Effector memory CD4-positive, alpha-beta T cell (primary cell): ENCODE measurements around the gene JAZF1.

ENCODE experiments used
- DNase-seq, 3 donors: peaks; one replicate each; pipeline ENCODE4 v3.0.0-alpha.2; 2020
- H3K27ac ChIP-seq: 2 replicates; pipeline ENCODE4 v1.7.0; 2013; ENCODE audit warnings: mild to moderate bottlenecking, low read length, moderate library complexity; ENCODE audit not compliant: insufficient read depth, poor library complexity, severe bottlenecking
- H3K27me3 ChIP-seq: replicated peaks from 2 replicates; pipeline ENCODE4 v1.7.0; 2013; ENCODE audit warnings: mild to moderate bottlenecking, low read length; ENCODE audit not compliant: insufficient read depth, control insufficient read depth, poor library complexity, severe bottlenecking
- H3K36me3 ChIP-seq: 2 replicates; pipeline ENCODE4 v1.7.0; 2013; ENCODE audit warnings: mild to moderate bottlenecking, low read length, moderate library complexity; ENCODE audit not compliant: control insufficient read depth, insufficient read depth
- H3K4me1 ChIP-seq: 2 replicates; pipeline ENCODE4 v1.7.0; 2013; ENCODE audit warnings: low read length, mild to moderate bottlenecking; ENCODE audit not compliant: control insufficient read depth, insufficient read depth, poor library complexity, severe bottlenecking
- H3K4me3 ChIP-seq: 2 replicates; pipeline ENCODE4 v1.7.0; 2013; ENCODE audit warnings: low read length, low read depth, mild to moderate bottlenecking; ENCODE audit not compliant: insufficient read depth, poor library complexity, severe bottlenecking
- H3K9me3 ChIP-seq: 2 replicates; pipeline ENCODE4 v1.7.0; 2013; ENCODE audit warnings: mild to moderate bottlenecking, low read length, moderate library complexity; ENCODE audit not compliant: control insufficient read depth

JAZF1 gene

DNA sequence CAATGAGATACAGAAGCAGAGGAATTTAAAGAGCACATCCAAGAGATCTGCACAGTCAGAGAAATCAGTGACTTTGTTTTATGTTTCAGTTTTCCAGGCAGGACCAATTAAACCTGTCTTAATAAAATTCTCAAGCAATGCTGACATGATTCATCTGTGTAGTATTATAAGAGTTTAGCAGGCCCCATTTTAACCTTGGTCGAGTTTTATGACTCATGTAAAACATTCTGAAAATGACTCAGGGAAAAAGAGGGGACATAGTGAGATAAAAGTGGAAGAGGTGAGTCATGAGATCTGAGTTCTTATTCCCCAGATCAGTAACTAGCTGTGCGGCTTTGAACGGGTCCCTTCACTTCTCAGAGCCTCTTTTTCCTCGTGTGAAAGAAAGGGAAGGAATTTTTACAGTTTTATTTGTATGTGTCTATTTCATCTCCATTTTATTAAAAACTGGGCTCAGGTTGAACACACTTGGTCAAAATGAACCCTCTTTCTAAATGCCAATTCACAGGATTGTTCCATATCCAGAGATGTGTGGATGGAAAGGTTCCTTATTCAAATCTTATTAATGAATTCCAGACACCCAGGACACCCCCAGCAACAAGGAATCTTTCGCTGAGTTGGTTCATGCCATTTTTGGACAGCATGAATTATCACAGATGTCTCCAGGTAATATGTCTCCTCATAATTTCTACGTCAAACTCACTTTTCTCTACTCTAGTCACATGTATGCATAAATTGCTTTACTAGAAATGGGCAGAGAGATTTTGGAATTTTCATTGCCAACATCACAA, 143.2 kb downstream of the JAZF1 start:
- Histone ChIP-seq H3K4me1 (no peaks in the 10 kb centered on the region), H3K36me3 (no peaks in the 10 kb centered on the region), H3K9me3 (no peaks in the 10 kb centered on the region), H3K4me3 (no peak overlapping the region), H3K27ac (no peak overlapping the region), H3K27me3 (no peaks in the 10 kb centered on the region)
- no peak for DNase-seq

DNA sequence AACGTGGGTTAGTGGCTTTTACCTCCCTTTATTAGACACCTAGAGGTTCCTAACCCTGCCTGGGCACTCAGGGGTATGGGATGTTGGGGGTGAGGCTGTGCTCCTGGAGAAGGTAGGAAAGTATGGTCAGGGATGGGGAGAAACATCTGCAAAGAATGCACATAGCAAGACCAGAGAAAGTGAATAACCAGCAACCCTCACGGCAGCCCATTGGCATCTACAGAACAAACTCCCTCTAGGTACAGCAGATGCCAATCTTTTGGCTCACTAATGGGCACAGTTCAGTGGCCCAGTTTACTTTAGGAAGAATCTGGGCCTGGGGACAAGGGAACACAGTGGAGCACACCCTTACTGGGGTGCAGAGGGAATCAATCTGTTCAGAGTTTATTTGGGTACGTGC, 143.9 kb downstream of the JAZF1 start:
- H3K4me1 ChIP-seq: no peaks in the 10 kb centered on the region
- H3K27ac ChIP-seq: no peak overlapping the region
- H3K4me3 ChIP-seq: no peak overlapping the region

GRCh38 chr7:28033386-28033785, 147.2 kb downstream of the JAZF1 start:
- no peaks in the 10 kb centered on the region for H3K27me3 ChIP-seq
- H3K27ac ChIP-seq: no peak overlapping the region
- no peak overlapping the region for H3K4me3 ChIP-seq
- H3K4me1 ChIP-seq: no peaks in the 10 kb centered on the region
- H3K9me3 ChIP-seq: no peaks in the 10 kb centered on the region
- H3K36me3 ChIP-seq: no peaks in the 10 kb centered on the region
- no peak for DNase-seq

More for the DNA sequence above, 143.9 kb downstream of the JAZF1 start:
- DNase-seq: no peak
- no peaks in the 10 kb centered on the region for H3K9me3 ChIP-seq
- H3K36me3 ChIP-seq: no peaks in the 10 kb centered on the region
- H3K27me3 ChIP-seq: no peaks in the 10 kb centered on the region

DNA sequence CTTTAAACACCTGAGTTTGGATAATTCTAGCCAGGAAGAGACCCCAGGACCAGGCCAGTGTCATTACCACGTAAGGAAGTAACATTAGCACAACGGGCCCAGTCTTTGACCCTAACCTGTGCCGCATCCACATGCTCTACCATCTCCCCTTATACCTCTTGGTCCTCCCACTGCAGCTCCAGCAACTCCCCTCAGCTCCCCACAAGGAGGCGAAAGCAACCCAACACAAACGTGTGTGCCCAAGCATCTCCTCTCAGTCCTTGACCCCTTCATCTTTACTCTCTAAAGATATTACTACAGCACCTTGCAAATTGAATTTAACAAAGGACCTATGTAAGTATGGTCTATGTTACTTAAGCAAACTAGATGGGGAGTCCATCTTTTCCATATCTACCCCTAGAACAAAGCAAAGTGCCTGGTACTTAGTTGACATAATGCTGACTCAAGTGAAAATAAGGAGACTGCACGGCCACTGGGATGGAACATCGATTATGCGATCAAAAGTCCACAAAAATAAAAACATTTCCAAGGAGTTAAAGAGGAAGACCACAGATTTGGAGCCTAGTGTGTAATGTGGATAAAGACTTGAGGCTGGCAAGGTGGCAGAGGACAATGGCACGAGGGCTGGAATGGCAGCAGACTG, 147.7 kb downstream of the JAZF1 start:
- H3K4me3 ChIP-seq: no peak overlapping the region
- no peak for DNase-seq
- H3K27ac ChIP-seq: no peak overlapping the region
- H3K27me3 ChIP-seq: no peaks in the 10 kb centered on the region
- H3K4me1 ChIP-seq: no peaks in the 10 kb centered on the region
- no peaks in the 10 kb centered on the region for H3K9me3 ChIP-seq
- H3K36me3 ChIP-seq: no peaks in the 10 kb centered on the region

DNA sequence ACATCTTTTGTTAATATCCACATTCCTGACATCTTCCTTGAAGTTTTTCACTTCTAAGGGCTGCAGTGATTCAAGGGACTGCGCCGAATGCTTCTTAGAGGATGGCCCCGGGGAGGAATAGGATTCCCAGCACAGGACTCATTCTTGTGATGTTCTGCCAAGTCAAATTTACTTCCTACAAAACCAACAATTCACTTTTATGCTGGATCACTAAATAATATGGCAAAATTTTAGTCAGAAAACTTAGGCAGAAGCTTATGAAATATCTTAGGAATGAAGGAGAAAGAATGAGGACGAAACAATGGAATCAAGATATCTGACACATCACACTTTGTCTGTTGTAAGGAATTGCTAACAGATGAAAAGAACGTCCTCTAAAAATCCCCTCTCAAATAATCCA, 151.5 kb downstream of the JAZF1 start:
- H3K27ac ChIP-seq: no peak overlapping the region
- H3K9me3 ChIP-seq: no peaks in the 10 kb centered on the region
- H3K4me3 ChIP-seq: no peak overlapping the region
- H3K27me3 ChIP-seq: no peaks in the 10 kb centered on the region
- H3K4me1 ChIP-seq: no peaks in the 10 kb centered on the region
- no peaks in the 10 kb centered on the region for H3K36me3 ChIP-seq
- DNase-seq: no peak

- Histone ChIP-seq H3K4me1 (no peaks in the 10 kb centered on the region), H3K9me3 (no peaks in the 10 kb centered on the region), H3K27ac (no peak overlapping the region), H3K27me3 (no peaks in the 10 kb centered on the region), H3K4me3 (no peak overlapping the region), H3K36me3 (no peaks in the 10 kb centered on the region)
- no peak for DNase-seq
Observed at GRCh38 chr7:28028471-28028870, 152.1 kb downstream of the JAZF1 start.

DNA sequence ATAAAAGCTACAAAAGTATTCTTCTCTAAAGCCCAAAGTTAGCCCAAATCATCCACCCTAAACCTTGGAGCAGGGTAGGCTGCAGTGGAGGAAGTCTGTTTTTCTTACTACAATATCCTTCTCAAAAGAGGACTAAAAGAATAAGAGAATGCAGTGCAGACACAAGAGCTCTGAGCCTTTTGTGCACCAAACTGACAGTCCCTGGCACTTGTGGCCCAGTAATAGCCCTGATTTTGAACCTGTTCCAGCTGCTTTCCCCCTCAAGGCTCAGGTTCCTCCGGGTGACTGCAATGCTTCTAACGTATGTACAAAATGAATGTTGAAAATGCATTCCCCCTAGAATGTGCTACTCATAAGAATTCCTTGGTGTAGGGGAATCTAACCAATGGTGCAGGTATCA, 154.4 kb downstream of the JAZF1 start:
- no peaks in the 10 kb centered on the region for H3K4me1 ChIP-seq
- H3K36me3 ChIP-seq: no peaks in the 10 kb centered on the region
- H3K27me3 ChIP-seq: no peaks in the 10 kb centered on the region
- no peak for DNase-seq
- H3K4me3 ChIP-seq: no peak overlapping the region
- no peak overlapping the region for H3K27ac ChIP-seq
- no peaks in the 10 kb centered on the region for H3K9me3 ChIP-seq

- H3K27ac ChIP-seq: no peak overlapping the region
- no peaks in the 10 kb centered on the region for H3K9me3 ChIP-seq
- no peak for DNase-seq
- H3K4me1 ChIP-seq: no peaks in the 10 kb centered on the region
- no peak overlapping the region for H3K4me3 ChIP-seq
- H3K27me3 ChIP-seq: no peaks in the 10 kb centered on the region
- no peaks in the 10 kb centered on the region for H3K36me3 ChIP-seq
Observed at GRCh38 chr7:28024786-28025334, 155.7 kb downstream of the JAZF1 start.

DNA sequence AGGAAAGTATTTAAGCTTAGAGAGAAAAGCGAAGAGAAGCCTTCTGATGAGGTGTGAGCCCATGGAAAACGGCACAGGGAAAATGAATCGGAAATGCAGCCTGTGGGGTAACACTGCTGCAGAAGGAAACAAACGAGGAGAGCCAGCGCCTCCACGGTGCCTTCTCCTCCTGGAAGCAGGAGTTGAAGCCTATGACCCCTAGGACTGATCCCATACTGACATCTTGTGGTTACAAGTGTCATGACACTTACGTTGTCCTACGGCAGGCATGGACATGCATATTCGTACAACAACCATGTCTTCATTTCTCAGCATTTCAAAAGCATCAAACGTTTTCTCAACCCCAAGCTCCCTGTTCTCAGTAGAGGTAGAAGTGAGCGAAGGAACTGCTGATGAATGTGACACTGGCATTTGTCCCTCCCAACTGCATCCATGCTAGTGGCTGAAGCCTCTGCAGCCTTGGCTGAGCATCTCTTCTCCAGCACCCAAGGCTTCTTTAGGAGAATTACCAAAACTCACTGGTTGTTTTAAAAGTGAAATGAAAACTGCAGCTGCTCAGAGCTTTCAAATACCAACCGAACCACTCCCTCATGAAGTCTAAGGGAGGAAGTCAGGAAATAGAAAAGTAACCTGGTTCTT, 160.2 kb downstream of the JAZF1 start:
- no peaks in the 10 kb centered on the region for H3K27me3 ChIP-seq
- DNase-seq: peak in 1 of 3 donors; percentile 15
- H3K36me3 ChIP-seq: no peaks in the 10 kb centered on the region
- H3K4me3 ChIP-seq: no peak overlapping the region
- H3K9me3 ChIP-seq: no peaks in the 10 kb centered on the region
- H3K27ac ChIP-seq: no peak overlapping the region
- no peaks in the 10 kb centered on the region for H3K4me1 ChIP-seq
